WERI-Rb-1 (cell line): ENCODE measurements around the gene ACOT9.
"Not testable (repeated sequence)": the region's sequence is repeated elsewhere in the genome, so short reads cannot be mapped to it uniquely, and the experiment has no call there.

Source experiments
- DNase-seq: peaks from one replicate; pipeline ENCODE4 v3.0.0-alpha.2; 2020
- H3K27ac ChIP-seq: fragments of 250-450 bp; sonication (Bioruptor Pico); 2 replicates; pipeline ENCODE4 v1.5.1; 2020; ENCODE audit warnings: mild to moderate bottlenecking, moderate library complexity
- H3K27me3 ChIP-seq: fragments of 250-450 bp; sonication (Bioruptor Pico); 2 replicates; pipeline ENCODE4 v1.5.1; 2021; ENCODE audit warnings: mild to moderate bottlenecking, low read depth, moderate library complexity; ENCODE audit not compliant: insufficient read depth, severe bottlenecking
- H3K36me3 ChIP-seq: fragments of 250-450 bp; sonication (Bioruptor Pico); 2 replicates; pipeline ENCODE4 v1.5.1; 2020; ENCODE audit warnings: mild to moderate bottlenecking, moderate library complexity
- H3K4me3 ChIP-seq: 2 replicates; pipeline ENCODE4 v1.5.1; 2011; ENCODE audit warnings: low read depth, mild to moderate bottlenecking, control low read depth, low read length
- H3K9me3 ChIP-seq: fragments of 250-450 bp; sonication (Bioruptor Pico); 2 replicates; pipeline ENCODE4 v1.5.1; 2021; ENCODE audit warnings: mild to moderate bottlenecking, moderate library complexity; ENCODE audit not compliant: severe bottlenecking
- TF ChIP-seq, protein P1 (sequence below): IDR thresholded peaks from 2 replicates; pipeline ENCODE4 v1.5.1; 2011; ENCODE audit warnings: low read depth, mild to moderate bottlenecking, control low read depth, inconsistent platforms, low read length

The ACOT9 gene

DNA sequence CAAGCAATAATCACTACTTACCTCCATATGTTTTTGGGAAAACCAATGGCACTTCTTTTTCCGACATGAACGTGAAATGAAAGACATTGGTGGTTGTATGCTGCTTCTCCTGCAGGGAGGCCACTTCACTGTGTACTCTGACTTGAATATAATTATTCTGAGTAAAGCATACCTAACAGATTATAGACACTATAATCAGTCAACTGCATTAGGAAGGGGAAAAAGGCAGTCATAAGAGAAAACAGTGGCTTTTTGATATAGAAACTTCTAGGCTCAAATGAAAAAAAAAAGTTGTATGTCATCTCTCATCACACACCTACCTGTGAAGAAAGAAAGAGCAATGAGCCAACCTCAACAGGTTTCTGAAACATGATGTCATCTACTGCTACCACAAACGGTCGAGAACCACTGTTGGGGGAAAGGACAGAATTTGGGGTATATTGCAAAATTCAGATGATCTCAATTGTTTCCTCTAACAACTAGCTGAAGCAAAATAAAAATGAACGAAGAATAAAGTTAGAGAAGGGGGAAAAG is 38.3 kb downstream of the ACOT9 start:
- Histone ChIP-seq H3K9me3 (no peaks in the 10 kb centered on the region), H3K27me3 (peaks cover 10% of the 10 kb centered on the region), H3K4me3 (no peak overlapping the region), H3K36me3 (peaks cover 6% of the 10 kb centered on the region), H3K27ac (no peak overlapping the region)
- TF ChIP-seq, protein P1, sequence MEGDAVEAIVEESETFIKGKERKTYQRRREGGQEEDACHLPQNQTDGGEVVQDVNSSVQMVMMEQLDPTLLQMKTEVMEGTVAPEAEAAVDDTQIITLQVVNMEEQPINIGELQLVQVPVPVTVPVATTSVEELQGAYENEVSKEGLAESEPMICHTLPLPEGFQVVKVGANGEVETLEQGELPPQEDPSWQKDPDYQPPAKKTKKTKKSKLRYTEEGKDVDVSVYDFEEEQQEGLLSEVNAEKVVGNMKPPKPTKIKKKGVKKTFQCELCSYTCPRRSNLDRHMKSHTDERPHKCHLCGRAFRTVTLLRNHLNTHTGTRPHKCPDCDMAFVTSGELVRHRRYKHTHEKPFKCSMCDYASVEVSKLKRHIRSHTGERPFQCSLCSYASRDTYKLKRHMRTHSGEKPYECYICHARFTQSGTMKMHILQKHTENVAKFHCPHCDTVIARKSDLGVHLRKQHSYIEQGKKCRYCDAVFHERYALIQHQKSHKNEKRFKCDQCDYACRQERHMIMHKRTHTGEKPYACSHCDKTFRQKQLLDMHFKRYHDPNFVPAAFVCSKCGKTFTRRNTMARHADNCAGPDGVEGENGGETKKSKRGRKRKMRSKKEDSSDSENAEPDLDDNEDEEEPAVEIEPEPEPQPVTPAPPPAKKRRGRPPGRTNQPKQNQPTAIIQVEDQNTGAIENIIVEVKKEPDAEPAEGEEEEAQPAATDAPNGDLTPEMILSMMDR: no peak
- no peak for DNase-seq

DNA sequence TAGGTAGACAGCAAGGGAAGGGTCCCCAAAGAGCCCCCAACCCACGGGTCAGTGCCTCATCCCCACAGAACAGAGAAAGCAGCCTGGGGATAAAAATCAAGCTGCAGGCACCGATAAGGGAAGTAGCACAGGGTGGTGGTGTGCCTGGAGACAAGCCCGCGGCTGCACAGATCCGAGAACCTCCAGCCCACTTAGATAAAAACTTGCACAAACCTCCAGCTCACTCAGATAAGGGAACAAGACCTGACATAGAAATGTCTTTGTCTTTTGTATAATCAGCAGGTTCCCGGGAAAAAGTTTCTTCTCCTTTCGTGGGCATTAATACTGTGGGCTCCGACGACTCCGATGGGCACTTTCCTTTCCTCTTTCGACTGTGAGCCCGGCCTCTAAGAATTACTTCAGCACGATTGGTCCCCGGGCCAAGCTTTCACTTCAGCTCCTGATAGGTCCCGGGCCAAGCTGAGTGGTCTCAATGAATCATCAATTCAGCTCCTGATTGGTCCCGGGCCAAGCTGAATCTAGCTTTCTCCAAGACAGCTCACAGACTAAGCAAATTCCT is 43.4 kb downstream of the ACOT9 start:
- Histone ChIP-seq H3K9me3 (no peaks in the 10 kb centered on the region), H3K27ac (no peak overlapping the region)
- DNase-seq: no peak

GRCh38 chrX:23694606-23695005 is 48.5 kb downstream of the ACOT9 start:
- Histone ChIP-seq H3K36me3 (no peaks in the 10 kb centered on the region), H3K27me3 (peaks cover 5% of the 10 kb centered on the region), H3K9me3 (no peaks in the 10 kb centered on the region), H3K4me3 (no peak overlapping the region), H3K27ac (no peak overlapping the region)
- TF ChIP-seq, protein P1: peak; percentile 68
- DNase-seq: peak; percentile 37

More for the DNA sequence above, 43.4 kb downstream of the ACOT9 start:
- Histone ChIP-seq H3K36me3 (no peaks in the 10 kb centered on the region; the same call in 1 of the 2 replicates), H3K4me3 (no peak overlapping the region), H3K27me3 (peaks cover 10% of the 10 kb centered on the region)
- TF ChIP-seq, protein P1: no peak

DNA sequence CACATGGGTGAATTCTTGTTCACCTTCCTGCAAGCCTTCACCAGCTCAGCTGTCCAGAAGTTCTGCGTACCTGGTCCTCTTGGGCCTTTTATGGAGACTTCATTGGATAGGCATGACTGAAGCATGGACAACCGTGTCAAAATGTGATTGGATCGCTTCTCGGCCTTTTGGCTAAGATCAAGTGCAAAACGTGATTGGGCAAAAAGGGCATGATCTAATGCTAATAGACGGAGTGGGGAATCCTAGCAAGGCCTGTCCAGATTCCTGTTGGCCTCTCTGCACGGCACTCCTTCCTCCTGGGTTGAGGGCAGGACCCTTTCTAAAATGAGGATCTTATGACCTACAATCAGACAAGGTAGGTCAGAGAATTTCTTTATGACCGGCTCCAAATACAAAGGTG is 50.9 kb downstream of the ACOT9 start:
- H3K4me3 ChIP-seq: no peak overlapping the region
- TF ChIP-seq, protein P1: no peak
- H3K27me3 ChIP-seq: peaks cover 8% of the 10 kb centered on the region
- no peak overlapping the region for H3K27ac ChIP-seq
- no peaks in the 10 kb centered on the region for H3K36me3 ChIP-seq
- DNase-seq: no peak
- no peaks in the 10 kb centered on the region for H3K9me3 ChIP-seq

- not testable (repeated sequence) for H3K4me3 ChIP-seq, H3K27ac ChIP-seq, H3K27me3 ChIP-seq, DNase-seq, H3K9me3 ChIP-seq
- peaks cover 16% of the 10 kb centered on the region for H3K36me3 ChIP-seq
Measured at GRCh38 chrX:23676486-23676885, 66.6 kb downstream of the ACOT9 start.

GRCh38 chrX:23673108-23673507 is 70.0 kb downstream of the ACOT9 start:
- no peaks in the 10 kb centered on the region for H3K9me3 ChIP-seq
- DNase-seq: no peak
- H3K27me3 ChIP-seq: peaks cover 7% of the 10 kb centered on the region
- no peak overlapping the region for H3K27ac ChIP-seq
- peaks cover 12% of the 10 kb centered on the region for H3K36me3 ChIP-seq
- TF ChIP-seq, protein P1: no peak
- H3K4me3 ChIP-seq: no peak overlapping the region
